Colonic mucosa (tissue), 4 donors: ENCODE results near the gene TMED4. TPM values are rescaled to one million over a fixed set of nuclear protein-coding genes. Genes with fewer than 3 reads are reported as not detected.

Experiments used
- DNase-seq: peaks from one replicate; pipeline ENCODE4 v3.0.0-alpha.2; 2020
- H3K27ac ChIP-seq: fragments of 200-600 bp; one replicate; pipeline ENCODE4 v1.8.0; 2021
- H3K27me3 ChIP-seq: fragments of 200-600 bp; one replicate; pipeline ENCODE4 v1.8.0; 2021
- H3K36me3 ChIP-seq: fragments of 200-600 bp; one replicate; pipeline ENCODE4 v1.8.0; 2021
- H3K4me1 ChIP-seq: fragments of 200-600 bp; one replicate; pipeline ENCODE4 v1.8.0; 2021; ENCODE audit warnings: mild to moderate bottlenecking
- H3K4me3 ChIP-seq: fragments of 200-600 bp; one replicate; pipeline ENCODE4 v1.8.0; 2021
- H3K9ac ChIP-seq, 2 donors: one replicate each; pipeline ENCODE4 v1.7.0; 2013; ENCODE audit warnings: control low read depth in 2 of 2, low read depth in 2 of 2, low read length in 2 of 2
- H3K9me3 ChIP-seq: fragments of 200-600 bp; one replicate; pipeline ENCODE4 v1.8.0; 2021
- CTCF ChIP-seq: fragments of 200-600 bp; IDR thresholded peaks from one replicate; pipeline ENCODE4 v1.8.0; 2022; ENCODE audit warnings: antibody characterized with exemption, mild to moderate bottlenecking
- intact Hi-C: fragments of 100-400 bp; cut with DNase I; formaldehyde crosslinking; loops from one replicate; pipeline ENCODE4 v1.14.1; 2022
- total RNA-seq, 2 donors: library from RNA; stranded (reverse); fragmentation: NEBNext Ultra II Directional in 1 of 2; extraction: Animal tissue kit (Norgen Biotek cat#: 25700) in 1 of 2; gene quantifications; one replicate each; pipeline ENCODE4 v1.2.1, GENCODE V29; 2021
- donor health status: healthy.
- donor health status: DM: no; HTN: no; CAD: no.
- donor health status: DM: no; HTN: no; CAD: no.

The TMED4 gene
- total RNA-seq, 2 donors from 2014 or later: 81.7 to 96.9 TPM

- Histone ChIP-seq H3K27me3 (no peaks in the 10 kb centered on the region), H3K4me1 (peaks cover 6% of the 10 kb centered on the region), H3K4me3 (no peak overlapping the region), H3K27ac (peak overlapping the region; percentile 21), H3K9ac (peak overlapping the region in 1 of 2 donors; percentile 26), H3K36me3 (no peaks in the 10 kb centered on the region), H3K9me3 (no peaks in the 10 kb centered on the region)
- intact Hi-C loops: no loop called here
- no peak for TF ChIP-seq CTCF
- peak; percentile 55 for DNase-seq
Measured at GRCh38 chr7:44615149-44615611, 33.1 kb upstream of the TMED4 start.

GRCh38 chr7:44609829-44610228 is 27.8 kb upstream of the TMED4 start:
- no peak overlapping the region for H3K9ac ChIP-seq
- H3K36me3 ChIP-seq: no peaks in the 10 kb centered on the region
- H3K27ac ChIP-seq: no peak overlapping the region
- no peaks in the 10 kb centered on the region for H3K9me3 ChIP-seq
- H3K27me3 ChIP-seq: no peaks in the 10 kb centered on the region
- H3K4me3 ChIP-seq: no peak overlapping the region
- no peak for DNase-seq
- intact Hi-C loops: loop anchor here (10.0 kb wide), 1 partner anchor 505 kb away; the partner anchor contains the start of gene TBRG4
- no peak for TF ChIP-seq CTCF
- H3K4me1 ChIP-seq: no peaks in the 10 kb centered on the region

GRCh38 chr7:44608916-44609648 is 27.1 kb upstream of the TMED4 start:
- Histone ChIP-seq H3K9me3 (no peaks in the 10 kb centered on the region), H3K4me3 (no peak overlapping the region), H3K4me1 (no peaks in the 10 kb centered on the region), H3K27ac (no peak overlapping the region), H3K9ac (no peak overlapping the region), H3K36me3 (no peaks in the 10 kb centered on the region), H3K27me3 (no peaks in the 10 kb centered on the region)
- no peak for DNase-seq
- TF ChIP-seq CTCF: no peak
- intact Hi-C loops: loop anchor here (10.0 kb wide), 1 partner anchor 506 kb away; the partner anchor contains the start of gene TBRG4

GRCh38 chr7:44607141-44608068 is 25.4 kb upstream of the TMED4 start:
- Histone ChIP-seq H3K9ac (peak overlapping the region; percentile 78 to 93), H3K27me3 (no peaks in the 10 kb centered on the region), H3K9me3 (no peaks in the 10 kb centered on the region), H3K4me3 (peak overlapping the region; percentile 70), H3K27ac (peak overlapping the region; percentile 97), H3K4me1 (no peaks in the 10 kb centered on the region), H3K36me3 (no peaks in the 10 kb centered on the region)
- no peak for DNase-seq
- intact Hi-C loops: loop anchor here (10.0 kb wide), 1 partner anchor 507 kb away; the partner anchor contains the start of gene TBRG4
- no peak for TF ChIP-seq CTCF
